K562 (cell line): Measurements from ENCODE around the gene COX5A. TPM values are rescaled to one million over a fixed set of nuclear protein-coding genes. Genes with fewer than 3 reads are reported as not detected.
A peak's percentile ranks its signal among the peaks of the same experiment; 100 is the strongest.

ENCODE experiments used
- ATAC-seq: fragments of 200-7000 bp; cut with Tn5 transposase; 3 replicates; pipeline ENCODE4 v1.9.1; 2020; ENCODE audit warnings: moderate library complexity
- BruUV-seq: library from RNA; stranded (reverse); fragments of 400-500 nt; replicated peaks from 2 replicates; lab custom pipeline; 2021; lab: Mats Ljungman, UMichigan
- CTCF ChIA-PET: fragments of 300-600 bp; formaldehyde crosslinking; extraction: SDS; loops from one replicate; lab custom pipeline; 2021; ENCODE audit warnings: low intra/inter-chr PET ratio; lab: Yijun Ruan, JAX
- POLR2A ChIA-PET: fragments of 300-600, 350-650 bp; sonication (Branson Sonifier 250); formaldehyde crosslinking; extraction: SDS; loops from one replicate; lab custom pipeline; 2021; ENCODE audit warnings: antibody characterized with exemption, inconsistent platforms; lab: Yijun Ruan, JAX
- DNase-seq, 4 experiments: peaks; one replicate each; pipeline versions ENCODE4 v3.0.0 to v3.0.0-alpha.2; 2011 to 2018; ENCODE audit warnings: low spot score in 3 of 4, mixed read lengths in 3 of 4; ENCODE audit errors: extremely low read depth in 1 of 4
- FAIRE-seq: peaks from 2 replicates; lab custom pipeline; 2011; peaks lifted over from hg19 to GRCh38; lab: Jason Lieb, UNC
- H2AFZ ChIP-seq: 2 replicates; pipeline ENCODE4 v1.6.0; 2011; ENCODE audit warnings: low read depth, low read length, control low read depth, inconsistent platforms
- H3K27ac ChIP-seq: fragments of 200-600 bp; 3 replicates; pipeline ENCODE4 v1.8.0; 2011; ENCODE audit warnings: low read depth, mild to moderate bottlenecking, control low read depth, inconsistent platforms, low read length, moderate library complexity, mixed read lengths; ENCODE audit errors: extremely low read depth
- H3K27me3 ChIP-seq, 2 experiments: fragments of 300-600 bp in 1 of 2; 2 replicates in 1 of 2; 3 replicates in 1 of 2; pipeline versions ENCODE4 v1.6.0 to v1.8.0; 2011; ENCODE audit warnings: inconsistent platforms in 2 of 2, low read length in 2 of 2, mild to moderate bottlenecking in 1 of 2, mixed read lengths in 1 of 2, moderate library complexity in 1 of 2; ENCODE audit not compliant: control insufficient read depth in 2 of 2, insufficient read depth in 2 of 2
- H3K36me3 ChIP-seq: fragments of 300-600 bp; 3 replicates; pipeline ENCODE4 v1.8.0; 2011; ENCODE audit warnings: mild to moderate bottlenecking, low read length, inconsistent platforms; ENCODE audit not compliant: control insufficient read depth, insufficient read depth
- H3K4me1 ChIP-seq, 2 experiments: fragments of 200-600 bp in 1 of 2; replicated peaks in 1 of 2; 2 replicates in 1 of 2; 3 replicates in 1 of 2; pipeline versions ENCODE4 v1.5.1 to v1.8.0; 2011; ENCODE audit warnings: inconsistent platforms in 2 of 2, low read length in 2 of 2, mild to moderate bottlenecking in 1 of 2, mixed read lengths in 1 of 2, moderate library complexity in 1 of 2; ENCODE audit not compliant: control insufficient read depth in 2 of 2, insufficient read depth in 2 of 2
- H3K4me2 ChIP-seq: 2 replicates; pipeline ENCODE4 v1.6.1; 2011; ENCODE audit warnings: low read length, control low read depth, inconsistent platforms, mixed read lengths; ENCODE audit not compliant: insufficient read depth
- H3K4me3 ChIP-seq: fragments of 200-600 bp; sonication (generic), shearing (Covaris generic); 2 replicates; pipeline ENCODE4 v1.5.1; 2016; ENCODE audit warnings: control low read depth, inconsistent platforms
- H3K79me2 ChIP-seq: fragments of 200-600 bp; 3 replicates; pipeline ENCODE4 v1.8.0; 2011; ENCODE audit warnings: low read length, inconsistent platforms; ENCODE audit not compliant: control insufficient read depth, insufficient read depth
- H3K9ac ChIP-seq, 2 experiments: 2 replicates each; pipeline versions ENCODE4 v1.6.0 to v1.6.1; 2011; ENCODE audit warnings: low read depth in 2 of 2, low read length in 2 of 2, control low read depth in 1 of 2, inconsistent platforms in 1 of 2, mild to moderate bottlenecking in 1 of 2, mixed read lengths in 1 of 2; ENCODE audit not compliant: insufficient read depth in 1 of 2
- H3K9me1 ChIP-seq: one replicate; pipeline ENCODE4 v1.6.0; 2011; ENCODE audit warnings: inconsistent platforms, mild to moderate bottlenecking, low read length, moderate library complexity; ENCODE audit not compliant: control insufficient read depth, insufficient read depth
- H3K9me3 ChIP-seq: replicated peaks from 2 replicates; pipeline ENCODE4 v1.5.1; 2011; ENCODE audit warnings: low read depth, low read length, inconsistent platforms; ENCODE audit not compliant: control insufficient read depth, insufficient read depth
- H4K20me1 ChIP-seq: replicated peaks from 2 replicates; pipeline ENCODE4 v1.6.1; 2011; ENCODE audit warnings: low read length, inconsistent platforms, mixed read lengths; ENCODE audit not compliant: control insufficient read depth, insufficient read depth
- ELF2 ChIP-seq: fragments of 250-450 bp; sonication (Bioruptor Pico); IDR thresholded peaks from 2 replicates; pipeline ENCODE4 v1.5.0; 2021; ENCODE audit warnings: mild to moderate bottlenecking
- FOSL1 ChIP-seq: fragments of 200-800 bp; sonication (Bioruptor generic); conservative IDR thresholded peaks from 2 replicates; pipeline ENCODE4 v1.6.1; 2016; ENCODE audit warnings: missing genetic modification characterization, missing compliant biosample characterization
- GABPA ChIP-seq: fragments of 200-800 bp; sonication (Bioruptor generic); conservative IDR thresholded peaks from 2 replicates; pipeline ENCODE4 v1.6.1; 2016; ENCODE audit warnings: low read depth, missing genetic modification characterization, missing compliant biosample characterization
- NR2C2 ChIP-seq, 2 experiments: fragments of 200-800 bp in 1 of 2; sonication (Bioruptor generic) in 1 of 2; sonication (generic) in 1 of 2; formaldehyde crosslinking in 1 of 2; IDR thresholded peaks; 2 replicates each; pipeline versions ENCODE4 v1.6.1 to v1.8.0; 2016 to 2022; ENCODE audit warnings: mild to moderate bottlenecking in 1 of 2, missing compliant biosample characterization in 1 of 2, missing genetic modification characterization in 1 of 2, missing genetic modification reagents in 1 of 2
- RFX5 ChIP-seq: IDR thresholded peaks from 2 replicates; pipeline ENCODE4 v1.6.1; 2011; ENCODE audit warnings: low read depth, mild to moderate bottlenecking, improper control_type of control experiment, low read length
- TCF3 ChIP-seq: sonication (generic); formaldehyde crosslinking; IDR thresholded peaks from 2 replicates; pipeline ENCODE4 v1.4.0; 2020; ENCODE audit warnings: mild to moderate bottlenecking, missing genetic modification reagents
- ZNF184 ChIP-seq: sonication (generic); formaldehyde crosslinking; IDR thresholded peaks from 2 replicates; pipeline ENCODE4 v1.5.0; 2020; ENCODE audit warnings: missing genetic modification reagents
- ZNF436 ChIP-seq: fragments of 250-450, 450-650 bp; sonication (Bioruptor Pico); formaldehyde crosslinking; IDR thresholded peaks from 2 replicates; pipeline ENCODE4 v1.7.0; 2020; ENCODE audit warnings: mild to moderate bottlenecking
- ZNF780A ChIP-seq: fragments of 250-450 bp; sonication (Bioruptor Pico); IDR thresholded peaks from 2 replicates; pipeline ENCODE4 v1.5.0; 2021; ENCODE audit warnings: mild to moderate bottlenecking
- WGBS: fragments of 100-300 bp; shearing (Covaris generic); methylation state at CpG from one replicate; pipeline ENCODE4 v1.1.6; 2016; ENCODE audit warnings: low coverage, mixed read lengths; ENCODE audit not compliant: insufficient coverage; ENCODE audit errors: missing lambda C conversion rate; 5-methylcytosine and 5-hydroxymethylcytosine counted together
- in situ Hi-C: fragments of 300-500 bp; cut with MboI; formaldehyde crosslinking; loops from 4 replicates; pipeline ENCODE4 v1.15.0; 2018; ENCODE audit warnings: inconsistent platforms, mixed read lengths
- intact Hi-C: fragments of 100-400 bp; cut with micrococcal nuclease; formaldehyde crosslinking; loops from 2 replicates; pipeline ENCODE4 v1.14.2; 2022
- polyA plus RNA-seq, 8 experiments: library from polyadenylated mRNA; depleted of rRNA in 4 of 8; stranded (reverse) in 5 of 8; unstranded in 3 of 8; fragments of >200 nt; fragmentation: Nextera tagmentation in 2 of 8; fragmentation: Illumina TruSeq in 1 of 8; extraction: Ambion mirVana in 2 of 8; extraction: Trizol in 1 of 8; gene quantifications; 2 replicates each; pipeline versions ENCODE4 v1.2.1 to v1.2.3, GENCODE V29; 2011 to 2014; ENCODE audit warnings: inconsistent platforms in 1 of 8, missing spikeins in 1 of 8
- total RNA-seq, 7 experiments: library from RNA; depleted of rRNA in 6 of 7; stranded (reverse); fragments of >200 nt in 6 of 7; fragmentation: Illumina TruSeq in 2 of 7; extraction: Trizol in 2 of 7; gene quantifications; 2 replicates each; pipeline versions ENCODE4 v1.2.1 to v1.2.3, GENCODE V29; 2011 to 2021; ENCODE audit warnings: low replicate concordance in 1 of 7

Gene COX5A
- total and polyA plus RNA-seq, 9 of the 15 experiments (the other 6 are each of a cell fraction or from before 2014, with no cell fraction given) = 86.8 to 553 (median 371) TPM

- CTCF ChIA-PET = interaction anchor here (0.7 kb wide), 1 partner anchor 130 kb away, joined by 3 read pairs; no protein-coding TSS in a partner anchor
- in situ Hi-C loops (no loop called here), intact Hi-C loops (no loop called here)
- DNase-seq (no peak), FAIRE-seq (peak; percentile 15), ATAC-seq (no peak)
- Histone ChIP-seq H3K4me2 (no peak overlapping the region), H2AFZ (no peak overlapping the region), H3K27ac (no peak overlapping the region), H3K9ac (no peak overlapping the region), H4K20me1 (no peaks in the 10 kb centered on the region), H3K9me3 (no peaks in the 10 kb centered on the region), H3K36me3 (no peaks in the 10 kb centered on the region), H3K79me2 (no peaks in the 10 kb centered on the region), H3K27me3 (peaks cover 18 to 36% of the 10 kb centered on the region in 2 experiments; a peak in 4 of 5 replicates), H3K9me1 (no peaks in the 10 kb centered on the region), H3K4me1 (no peaks in the 10 kb centered on the region; a peak in 1 of 5 replicates), H3K4me3 (no peak overlapping the region)
- POLR2A ChIA-PET = interaction anchor here (0.7 to 1.6 kb wide), 2 partner anchors 8 to 269 kb away, joined by 3 to 5 read pairs; partner anchors contain the start of gene RPP25
- peak; percentile 36 for TF ChIP-seq FOSL1 (tag)
- no peak for TF ChIP-seq ZNF184 (CRISPR knock-in tag)
- TF ChIP-seq NR2C2 (CRISPR knock-in tag; IDR thresholded peaks at IDR 0.05) = no peak
- TF ChIP-seq NR2C2 (tag; IDR thresholded peaks at IDR 0.05) = 0 out of 2 replicates have a peak, but pooled peaks have one; percentile 5
- TF ChIP-seq GABPA (tag) = 0 out of 2 replicates have a peak, but pooled peaks have one; percentile 13
- 2% methylated on average over 3 of the region's 3 CpGs for WGBS
- BruUV-seq = no TSS peak
These were observed 26.9 kb upstream of the COX5A start for GRCh38 chr15:74964794-74965193.

GRCh38 chr15:74963213-74963612 is 25.3 kb upstream of the COX5A start:
- no TSS peak for BruUV-seq
- no peak for DNase-seq
- no peak for FAIRE-seq
- Histone ChIP-seq H3K9me3 (no peaks in the 10 kb centered on the region), H3K79me2 (no peaks in the 10 kb centered on the region), H3K4me1 (peaks cover 0 to 10% of the 10 kb centered on the region in 2 experiments; a peak in 2 of 5 replicates), H3K9ac (no peak overlapping the region), H2AFZ (no peak overlapping the region), H3K27ac (no peak overlapping the region), H3K9me1 (no peaks in the 10 kb centered on the region), H3K27me3 (peaks cover 30 to 46% of the 10 kb centered on the region in 2 experiments)
- in situ Hi-C loops = no loop called here
- 5% methylated on average over 4 of the region's 4 CpGs for WGBS
- no peak for ATAC-seq
- CTCF ChIA-PET = no interaction called here
- TF ChIP-seq ZNF436 (CRISPR knock-in tag) (no peak), ELF2 (no peak), TCF3 (CRISPR knock-in tag) (no peak), ZNF780A (CRISPR knock-in tag) (no peak), RFX5 (no peak)
- TF ChIP-seq, all 486 proteins: peak for 0
- POLR2A ChIA-PET = interaction anchor here (1.6 kb wide), 1 partner anchor 9 kb away, joined by 6 read pairs; no protein-coding TSS in a partner anchor
- Histone ChIP-seq H3K4me2 (no peak overlapping the region), H4K20me1 (peaks cover 7% of the 10 kb centered on the region), H3K36me3 (no peaks in the 10 kb centered on the region), H3K4me3 (no peak overlapping the region)
- intact Hi-C loops = no loop called here
